IMR-90 (cell line): Measurements from ENCODE around the gene NR1H4. TPM values are rescaled to one million over a fixed set of nuclear protein-coding genes. Genes with fewer than 3 reads are reported as not detected.

Experiments
- ATAC-seq: fragments of 200-7000 bp; cut with Tn5 transposase; 2 replicates; pipeline ENCODE4 v1.9.1; 2020; ENCODE audit warnings: low read depth, mild to moderate bottlenecking, moderate library complexity
- BruUV-seq: library from RNA; stranded (reverse); fragments of 400-500 nt; replicated peaks from 2 replicates; lab custom pipeline; 2021; lab: Mats Ljungman, UMichigan
- CTCF ChIA-PET: fragments of 300-600 bp; formaldehyde crosslinking; extraction: SDS; loops from one replicate; lab custom pipeline; 2021; ENCODE audit warnings: antibody characterized with exemption; lab: Yijun Ruan, JAX
- POLR2A ChIA-PET: fragments of 300-600 bp; sonication (Branson Sonifier 250); formaldehyde crosslinking; loops from one replicate; lab custom pipeline; 2022; ENCODE audit warnings: antibody characterized with exemption; ENCODE audit not compliant: unreplicated experiment; lab: Charles Lee
- DNase-seq: peaks from one replicate; pipeline ENCODE4 v3.0.0; 2013
- H2AFZ ChIP-seq: replicated peaks from 2 replicates; pipeline ENCODE3; 2013; ENCODE audit warnings: low read length, mild to moderate bottlenecking; ENCODE audit not compliant: poor library complexity
- H2AK5ac ChIP-seq: 2 replicates; pipeline ENCODE4 v1.6.1; 2013; ENCODE audit warnings: low read depth, low read length, inconsistent platforms
- H2AK9ac ChIP-seq: replicated peaks from 2 replicates; pipeline ENCODE3; 2013; ENCODE audit warnings: mild to moderate bottlenecking, low read depth, low read length, moderate library complexity; ENCODE audit not compliant: poor library complexity
- H2BK120ac ChIP-seq: 2 replicates; pipeline ENCODE4 v1.6.1; 2013; ENCODE audit warnings: low read depth, low read length, inconsistent platforms
- H2BK15ac ChIP-seq: 3 replicates; pipeline ENCODE4 v1.6.1; 2013; ENCODE audit warnings: low read depth, low read length, inconsistent platforms
- H2BK20ac ChIP-seq: 2 replicates; pipeline ENCODE4 v1.6.1; 2013; ENCODE audit warnings: low read depth, mild to moderate bottlenecking, inconsistent platforms, low read length, moderate library complexity
- H2BK5ac ChIP-seq: 2 replicates; pipeline ENCODE4 v1.6.1; 2013; ENCODE audit warnings: mild to moderate bottlenecking, low read depth, low read length, inconsistent platforms; ENCODE audit not compliant: poor library complexity, severe bottlenecking
- H3K14ac ChIP-seq: replicated peaks from 2 replicates; pipeline ENCODE4 v1.6.1; 2013; ENCODE audit warnings: low read depth, low read length, inconsistent platforms
- H3K18ac ChIP-seq: 2 replicates; pipeline ENCODE4 v1.6.1; 2013; ENCODE audit warnings: low read depth, low read length, control low read depth
- H3K23ac ChIP-seq: 2 replicates; pipeline ENCODE4 v1.6.1; 2013; ENCODE audit warnings: low read depth, low read length, inconsistent platforms
- H3K27ac ChIP-seq: 2 replicates; pipeline ENCODE4 v1.5.1; 2013; ENCODE audit warnings: mild to moderate bottlenecking, control low read depth, low read length; ENCODE audit not compliant: insufficient read depth
- H3K27me3 ChIP-seq: 2 replicates; pipeline ENCODE4 v1.6.1; 2013; ENCODE audit warnings: low read length; ENCODE audit not compliant: control insufficient read depth, insufficient read depth
- H3K36me3 ChIP-seq: 2 replicates; pipeline ENCODE4 v1.6.1; 2013; ENCODE audit warnings: low read length, mixed read lengths; ENCODE audit not compliant: control insufficient read depth, insufficient read depth
- H3K4ac ChIP-seq: 2 replicates; pipeline ENCODE4 v1.6.1; 2013; ENCODE audit warnings: low read depth, low read length, inconsistent platforms
- H3K4me1 ChIP-seq: 2 replicates; pipeline ENCODE4 v1.6.1; 2013; ENCODE audit warnings: low read length, mixed read lengths; ENCODE audit not compliant: control insufficient read depth, insufficient read depth
- H3K4me2 ChIP-seq: 2 replicates; pipeline ENCODE4 v1.6.1; 2013; ENCODE audit warnings: low read depth, mild to moderate bottlenecking, control low read depth, low read length, moderate library complexity
- H3K4me3 ChIP-seq: 2 replicates; pipeline ENCODE4 v1.5.1; 2013; ENCODE audit warnings: low read depth, mild to moderate bottlenecking, control low read depth, low read length, moderate library complexity; ENCODE audit not compliant: insufficient read depth
- H3K56ac ChIP-seq: 2 replicates; pipeline ENCODE4 v1.6.1; 2013; ENCODE audit warnings: low read length, inconsistent platforms; ENCODE audit not compliant: insufficient read depth; ENCODE audit errors: extremely low read depth
- H3K79me1 ChIP-seq, 2 experiments: 2 replicates each; pipeline ENCODE4 v1.6.1; 2013; ENCODE audit warnings: low read length in 2 of 2, inconsistent platforms in 1 of 2, low read depth in 1 of 2
- H3K9ac ChIP-seq: 2 replicates; pipeline ENCODE4 v1.6.1; 2013; ENCODE audit warnings: low read depth, low read length, control low read depth
- H3K9me1 ChIP-seq: 2 replicates; pipeline ENCODE4 v1.6.1; 2013; ENCODE audit warnings: low read length, inconsistent platforms; ENCODE audit not compliant: insufficient read depth
- H3K9me3 ChIP-seq: 2 replicates; pipeline ENCODE4 v1.6.1; 2013; ENCODE audit warnings: low read length; ENCODE audit not compliant: control insufficient read depth, insufficient read depth
- H4K20me1 ChIP-seq: 2 replicates; pipeline ENCODE4 v1.6.1; 2013; ENCODE audit warnings: low read length, inconsistent platforms; ENCODE audit not compliant: insufficient read depth
- H4K5ac ChIP-seq: 2 replicates; pipeline ENCODE4 v1.6.1; 2013; ENCODE audit warnings: mild to moderate bottlenecking, low read depth, low read length, control low read depth
- H4K8ac ChIP-seq, 2 experiments: 2 replicates each; pipeline ENCODE4 v1.6.1; 2013; ENCODE audit warnings: low read depth in 2 of 2, low read length in 2 of 2, control low read depth in 1 of 2, inconsistent platforms in 1 of 2
- H4K91ac ChIP-seq: 2 replicates; pipeline ENCODE4 v1.6.1; 2013; ENCODE audit warnings: low read depth, low read length, inconsistent platforms; ENCODE audit not compliant: insufficient read depth
- BHLHE40 ChIP-seq: fragments of 150-350 bp; IDR thresholded peaks from 2 replicates; pipeline ENCODE4 v1.6.1; 2016; ENCODE audit warnings: mild to moderate bottlenecking, low read depth, low read length
- CHD1 ChIP-seq: IDR thresholded peaks from 2 replicates; pipeline ENCODE4 v1.6.1; 2012; ENCODE audit warnings: low read depth, low read length, improper control_type of control experiment
- MXI1 ChIP-seq: IDR thresholded peaks from 2 replicates; pipeline ENCODE4 v1.6.1; 2012; ENCODE audit warnings: low read depth, mild to moderate bottlenecking, low read length, moderate library complexity, borderline replicate concordance
- POLR2A ChIP-seq: IDR thresholded peaks from 2 replicates; pipeline ENCODE4 v1.6.1; 2012; ENCODE audit warnings: mild to moderate bottlenecking, low read depth, low read length
- RAD21 ChIP-seq: IDR thresholded peaks from 2 replicates; pipeline ENCODE4 v1.6.1; 2012; ENCODE audit warnings: low read length, improper control_type of control experiment
- RFX5 ChIP-seq: IDR thresholded peaks from 2 replicates; pipeline ENCODE4 v1.8.0; 2012; ENCODE audit warnings: low read depth, mild to moderate bottlenecking, low read length, moderate library complexity
- WGBS, 2 experiments: methylation state at CpG; one replicate each; pipeline versions ENCODE4 v1.1.5 to v1.1.7; 2013; ENCODE audit warnings: missing lambda C conversion rate in 2 of 2; ENCODE audit not compliant: insufficient read length in 1 of 2; ENCODE audit errors: extremely low coverage in 2 of 2; 5-methylcytosine and 5-hydroxymethylcytosine counted together
- dilution Hi-C: fragments of 300-500 bp; cut with HindIII; formaldehyde crosslinking; loops from one replicate; pipeline ENCODE4 v1.14.3; 2018; ENCODE audit warnings: low sequenced_read_pairs; ENCODE audit not compliant: unreplicated experiment
- in situ Hi-C: fragments of 300-500 bp; cut with MboI; formaldehyde crosslinking; loops from 3 replicates; pipeline ENCODE4 v1.14.3; 2019; ENCODE audit warnings: low sequenced_read_pairs, inconsistent platforms, mixed read lengths
- intact Hi-C: fragments of 100-400 bp; cut with micrococcal nuclease; formaldehyde crosslinking; loops from 2 replicates; pipeline ENCODE4 v1.10.0; 2022
- polyA plus RNA-seq, 3 experiments: library from polyadenylated mRNA; depleted of rRNA; stranded (reverse); fragments of >200 nt; gene quantifications; 2 replicates each; pipeline ENCODE4 v1.2.3, GENCODE V29; 2012; ENCODE audit warnings: low replicate concordance in 1 of 3
- total RNA-seq: library from RNA; depleted of rRNA; stranded (reverse); fragments of >200 nt; gene quantifications from 2 replicates; pipeline ENCODE4 v1.2.3, GENCODE V29; 2012
- TF ChIP-seq, protein P1 (sequence below): fragments of 150-350 bp; IDR thresholded peaks from 2 replicates; pipeline ENCODE4 v1.6.1; 2016; ENCODE audit warnings: low read depth, mild to moderate bottlenecking, low read length, moderate library complexity, borderline replicate concordance
- TF ChIP-seq, protein P2 (sequence below): fragments of 150-350 bp; IDR thresholded peaks from 2 replicates; pipeline ENCODE4 v1.6.1; 2017; ENCODE audit warnings: mild to moderate bottlenecking, antibody characterized with exemption, low read length, low read depth

Gene NR1H4
- total and polyA plus RNA-seq, 2 of the 4 experiments (the other 2 are of a cell fraction), result not detected

DNA sequence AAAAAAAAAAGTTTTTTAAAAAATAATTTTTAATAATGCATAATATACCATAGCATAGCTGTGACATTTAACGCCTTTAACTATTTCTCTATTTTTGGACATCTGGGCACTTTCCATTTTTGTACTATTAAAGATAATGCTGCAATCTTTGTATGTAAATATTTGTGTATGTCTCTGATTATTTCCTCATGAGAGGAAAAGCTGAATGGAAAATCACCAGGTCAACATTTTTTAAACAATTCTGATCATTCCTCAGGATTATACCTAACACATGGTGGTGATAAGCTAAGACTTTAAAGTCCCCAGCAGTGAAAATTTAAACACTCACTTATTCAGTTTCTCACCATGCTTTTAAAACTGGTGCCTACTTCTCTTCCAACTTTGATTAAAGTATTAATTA is 31.3 kb upstream of the NR1H4 start:
- no peak for ATAC-seq
- CTCF ChIA-PET, result no interaction called here

More for the DNA sequence above, 31.3 kb upstream of the NR1H4 start:
- H3K4me1 ChIP-seq, result no peaks in the 10 kb centered on the region
- no peak for DNase-seq
- no TSS peak for BruUV-seq
- no peak overlapping the region for H3K14ac ChIP-seq
- intact Hi-C loops, result no loop called here
- no peak overlapping the region for H3K23ac ChIP-seq
- H2AFZ ChIP-seq, result no peak overlapping the region
- H3K56ac ChIP-seq, result no peak overlapping the region
- H4K91ac ChIP-seq, result no peak overlapping the region
- no peak overlapping the region for H2BK5ac ChIP-seq
- H3K27me3 ChIP-seq, result no peaks in the 10 kb centered on the region; the same call in 1 of the 2 replicates
- H3K4me3 ChIP-seq, result no peak overlapping the region
- no peak overlapping the region for H2BK15ac ChIP-seq
- no peaks in the 10 kb centered on the region for H3K36me3 ChIP-seq
- in situ Hi-C loops, result no loop called here
- no CpG with 5 or more reads among the region's 1 CpG for WGBS, 2 experiments
- no peak overlapping the region for H4K8ac ChIP-seq
- no peak overlapping the region for H2BK20ac ChIP-seq
- POLR2A ChIA-PET, result no interaction called here
- no peak overlapping the region for H2BK120ac ChIP-seq
- H3K27ac ChIP-seq, result no peak overlapping the region
- no peaks in the 10 kb centered on the region for H4K20me1 ChIP-seq
- no peak for TF ChIP-seq POLR2A
- TF ChIP-seq RFX5, result no peak
- TF ChIP-seq, protein P1, sequence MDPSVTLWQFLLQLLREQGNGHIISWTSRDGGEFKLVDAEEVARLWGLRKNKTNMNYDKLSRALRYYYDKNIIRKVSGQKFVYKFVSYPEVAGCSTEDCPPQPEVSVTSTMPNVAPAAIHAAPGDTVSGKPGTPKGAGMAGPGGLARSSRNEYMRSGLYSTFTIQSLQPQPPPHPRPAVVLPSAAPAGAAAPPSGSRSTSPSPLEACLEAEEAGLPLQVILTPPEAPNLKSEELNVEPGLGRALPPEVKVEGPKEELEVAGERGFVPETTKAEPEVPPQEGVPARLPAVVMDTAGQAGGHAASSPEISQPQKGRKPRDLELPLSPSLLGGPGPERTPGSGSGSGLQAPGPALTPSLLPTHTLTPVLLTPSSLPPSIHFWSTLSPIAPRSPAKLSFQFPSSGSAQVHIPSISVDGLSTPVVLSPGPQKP, result no peak
- TF ChIP-seq BHLHE40, result no peak
- TF ChIP-seq, protein P2, sequence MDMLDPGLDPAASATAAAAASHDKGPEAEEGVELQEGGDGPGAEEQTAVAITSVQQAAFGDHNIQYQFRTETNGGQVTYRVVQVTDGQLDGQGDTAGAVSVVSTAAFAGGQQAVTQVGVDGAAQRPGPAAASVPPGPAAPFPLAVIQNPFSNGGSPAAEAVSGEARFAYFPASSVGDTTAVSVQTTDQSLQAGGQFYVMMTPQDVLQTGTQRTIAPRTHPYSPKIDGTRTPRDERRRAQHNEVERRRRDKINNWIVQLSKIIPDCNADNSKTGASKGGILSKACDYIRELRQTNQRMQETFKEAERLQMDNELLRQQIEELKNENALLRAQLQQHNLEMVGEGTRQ, result no peak
- no peak for TF ChIP-seq CHD1
- TF ChIP-seq RAD21, result no peak
- TF ChIP-seq MXI1, result no peak
- H3K4ac ChIP-seq, result no peak overlapping the region
- H3K79me1 ChIP-seq, result no peaks in the 10 kb centered on the region
- H2AK5ac ChIP-seq, result no peak overlapping the region
- no peak overlapping the region for H3K9ac ChIP-seq
- H4K5ac ChIP-seq, result no peak overlapping the region
- no peaks in the 10 kb centered on the region for H3K9me3 ChIP-seq
- no peaks in the 10 kb centered on the region for H3K9me1 ChIP-seq
- dilution Hi-C loops, result no loop called here
- H3K18ac ChIP-seq, result no peak overlapping the region
- H3K4me2 ChIP-seq, result no peak overlapping the region
- H2AK9ac ChIP-seq, result no peak overlapping the region
